ENCODE data around the gene AOC1. TPM values are rescaled to one million over a fixed set of nuclear protein-coding genes. Genes with fewer than 3 reads are reported as not detected.
"Not testable (repeated sequence)": the region's sequence is repeated elsewhere in the genome, so short reads cannot be mapped to it uniquely, and the experiment has no call there.

AOC1 gene
- total and polyA plus RNA-seq, 2 experiments from 2014 or later, result not detected

GRCh38 chr7:150806454-150806853 lies 45.9 kb upstream of the AOC1 start:
- Histone ChIP-seq H3K4me1 (ENCODE audit: insufficient read depth) (no peaks in the 10 kb centered on the region), H3K4me3 (no peak overlapping the region), H3K9me2 (ENCODE audit: insufficient read depth) (no peaks in the 10 kb centered on the region), H3K27me3 (replicated peaks; ENCODE audit: insufficient read depth) (peaks cover 8% of the 10 kb centered on the region; the same call in 1 of the 2 replicates), H4K20me1 (ENCODE audit: insufficient read depth) (no peaks in the 10 kb centered on the region), H3K36me3 (ENCODE audit: low read depth) (no peaks in the 10 kb centered on the region), H2AFZ (no peak overlapping the region), H3K27ac (no peak overlapping the region), H3K9ac (no peak overlapping the region), H3F3A (ENCODE audit: insufficient read depth) (no peaks in the 10 kb centered on the region), H3K79me2 (ENCODE audit: insufficient read depth) (no peaks in the 10 kb centered on the region), H3K4me2 (ENCODE audit: unreplicated experiment) (no peak overlapping the region), H3K9me3 (ENCODE audit: low read depth) (no peaks in the 10 kb centered on the region)
- 79 to 85% methylated on average over 3 of the region's 3 CpGs for WGBS, 2 experiments (ENCODE audit: low coverage in 1 of 2, low lambda C conversion rate in 2 of 2, missing lambda C conversion rate in 2 of 2)
- DNase-seq, result no peak
- in situ Hi-C loops (cut with MboI), result no loop called here
- no peak for TF ChIP-seq EZH2phosphoT487 (IDR thresholded peaks at IDR 0.05; ENCODE audit: insufficient read depth, low read depth)

GRCh38 chr7:150806863-150807262 lies 45.5 kb upstream of the AOC1 start:
- Histone ChIP-seq H3K4me3 (no peak overlapping the region), H3K79me2 (ENCODE audit: insufficient read depth) (no peaks in the 10 kb centered on the region), H3K4me2 (ENCODE audit: unreplicated experiment) (no peak overlapping the region), H3K27me3 (replicated peaks; ENCODE audit: insufficient read depth) (peaks cover 4% of the 10 kb centered on the region; the same call in 1 of the 2 replicates), H3K4me1 (ENCODE audit: insufficient read depth) (no peaks in the 10 kb centered on the region), H3K9me3 (ENCODE audit: low read depth) (no peaks in the 10 kb centered on the region), H3K27ac (no peak overlapping the region), H4K20me1 (ENCODE audit: insufficient read depth) (no peaks in the 10 kb centered on the region), H3K36me3 (ENCODE audit: low read depth) (no peaks in the 10 kb centered on the region), H3K9ac (no peak overlapping the region), H3K9me2 (ENCODE audit: insufficient read depth) (no peaks in the 10 kb centered on the region), H3F3A (ENCODE audit: insufficient read depth) (no peaks in the 10 kb centered on the region), H2AFZ (no peak overlapping the region)
- no peak for DNase-seq
- WGBS, 2 experiments (ENCODE audit: low coverage in 1 of 2, low lambda C conversion rate in 2 of 2, missing lambda C conversion rate in 2 of 2), result 1 to 2% methylated on average over 2 of the region's 2 CpGs
- in situ Hi-C loops (cut with MboI), result no loop called here
- TF ChIP-seq EZH2 (IDR thresholded peaks at IDR 0.05; ENCODE audit: insufficient read depth, poor library complexity, severe bottlenecking), result no peak
- no peak for TF ChIP-seq EZH2phosphoT487 (IDR thresholded peaks at IDR 0.05; ENCODE audit: insufficient read depth, low read depth)

GRCh38 chr7:150807616-150808438 lies 44.5 kb upstream of the AOC1 start:
- H3K4me1 ChIP-seq (ENCODE audit: insufficient read depth); H3K4me3 ChIP-seq; H4K20me1 ChIP-seq (ENCODE audit: insufficient read depth); H3F3A ChIP-seq (ENCODE audit: insufficient read depth); H2AFZ ChIP-seq; in situ Hi-C loops (cut with MboI); H3K9me3 ChIP-seq (ENCODE audit: low read depth); DNase-seq; H3K9ac ChIP-seq; H3K4me2 ChIP-seq (ENCODE audit: unreplicated experiment); H3K9me2 ChIP-seq (ENCODE audit: insufficient read depth); H3K79me2 ChIP-seq (ENCODE audit: insufficient read depth); H3K36me3 ChIP-seq (ENCODE audit: low read depth); H3K27ac ChIP-seq; H3K27me3 ChIP-seq (replicated peaks; ENCODE audit: insufficient read depth): not testable (repeated sequence)
- WGBS, 2 experiments (ENCODE audit: low coverage in 1 of 2, low lambda C conversion rate in 2 of 2, missing lambda C conversion rate in 2 of 2), result 22 to 27% methylated on average over 13 of the region's 13 CpGs

GRCh38 chr7:150814328-150815001 lies 37.9 kb upstream of the AOC1 start:
- Histone ChIP-seq H3K4me2 (ENCODE audit: unreplicated experiment) (no peak overlapping the region), H3K9me3 (ENCODE audit: low read depth) (no peaks in the 10 kb centered on the region)
- in situ Hi-C loops (cut with MboI), result loop anchor here (10.0 kb wide), 1 partner anchor 60 kb away; no protein-coding TSS in a partner anchor

More at GRCh38 chr7:150814328-150815001, 37.9 kb upstream of the AOC1 start:
- TF ChIP-seq EZH2 (IDR thresholded peaks at IDR 0.05; ENCODE audit: insufficient read depth, poor library complexity, severe bottlenecking) (no peak), EZH2phosphoT487 (IDR thresholded peaks at IDR 0.05; ENCODE audit: insufficient read depth, low read depth) (no peak)
- H3K79me2 ChIP-seq (ENCODE audit: insufficient read depth), result no peaks in the 10 kb centered on the region
- no peak overlapping the region for H3K9ac ChIP-seq
- no peak overlapping the region for H2AFZ ChIP-seq
- DNase-seq, result no peak
- H3K9me2 ChIP-seq (ENCODE audit: insufficient read depth), result no peaks in the 10 kb centered on the region
- no peaks in the 10 kb centered on the region for H3K27me3 ChIP-seq (replicated peaks; ENCODE audit: insufficient read depth)
- no peaks in the 10 kb centered on the region for H3F3A ChIP-seq (ENCODE audit: insufficient read depth)
- H3K4me3 ChIP-seq, result no peak overlapping the region
- WGBS, 2 experiments (ENCODE audit: low coverage in 1 of 2, low lambda C conversion rate in 2 of 2, missing lambda C conversion rate in 2 of 2), result 13 to 19% methylated on average over 7 of the region's 7 CpGs
- no peak overlapping the region for H3K27ac ChIP-seq
- no peaks in the 10 kb centered on the region for H3K36me3 ChIP-seq (ENCODE audit: low read depth)
- H3K4me1 ChIP-seq (ENCODE audit: insufficient read depth), result no peaks in the 10 kb centered on the region
- no peaks in the 10 kb centered on the region for H4K20me1 ChIP-seq (ENCODE audit: insufficient read depth)

Data from GM23248 (cell line).